ENCODE data around the gene LRRC56.

- no peak for TF ChIP-seq TSHZ1 (CRISPR knock-in tag; IDR thresholded peaks at IDR 0.05)
- no peak for TF ChIP-seq PURB (CRISPR knock-in tag; IDR thresholded peaks at IDR 0.05; ENCODE audit: low read depth)
- TF ChIP-seq CTCF (IDR thresholded peaks at IDR 0.05 in 2 of 3, conservative IDR thresholded peaks at IDR 0.05 in 1 of 3; ENCODE audit: insufficient read depth in 2 of 3, low read depth in 1 of 3, low read length in 3 of 3): no peak
- no peak for TF ChIP-seq ZNF639 (CRISPR knock-in tag; conservative IDR thresholded peaks at IDR 0.05 in 1 of 2, IDR thresholded peaks at IDR 0.05 in 1 of 2)
- no peak for TF ChIP-seq ATF2 (CRISPR knock-in tag; IDR thresholded peaks at IDR 0.05)
- no peak for TF ChIP-seq TAF1 (IDR thresholded peaks at IDR 0.05; ENCODE audit: control insufficient read depth, extremely low read depth, insufficient read depth, low read length, severe bottlenecking)
- no peak for TF ChIP-seq CUX1 (CRISPR knock-in tag; IDR thresholded peaks at IDR 0.05)
- TF ChIP-seq ELK1 (CRISPR knock-in tag; IDR thresholded peaks at IDR 0.05): no peak
- TF ChIP-seq ZNF785 (CRISPR knock-in tag; IDR thresholded peaks at IDR 0.05): no peak
- no peak for TF ChIP-seq ARID1B (IDR thresholded peaks at IDR 0.05)
- TF ChIP-seq ARID3B (CRISPR knock-in tag; IDR thresholded peaks at IDR 0.05; ENCODE audit: borderline replicate concordance): no peak
- no peak for TF ChIP-seq TEAD4 (IDR thresholded peaks at IDR 0.05; ENCODE audit: low read length)
- no peak for TF ChIP-seq TEAD4 (CRISPR knock-in tag; IDR thresholded peaks at IDR 0.05; ENCODE audit: borderline replicate concordance)
- TF ChIP-seq ELF1 (tag; IDR thresholded peaks at IDR 0.05): no peak
- no peak for TF ChIP-seq MTF1 (CRISPR knock-in tag; IDR thresholded peaks at IDR 0.05; ENCODE audit: borderline replicate concordance)
These were observed 7.8 kb downstream of the LRRC56 start for GRCh38 chr11:545171-545570.
